ENCODE results near the gene DCN.

- no peak for TF ChIP-seq CTCF (IDR thresholded peaks at IDR 0.05)
- TF ChIP-seq ATF2 (CRISPR knock-in tag; IDR thresholded peaks at IDR 0.05; ENCODE audit: borderline replicate concordance, low read depth): no peak
- no peak for TF ChIP-seq ERG (CRISPR knock-in tag; IDR thresholded peaks at IDR 0.05)
- TF ChIP-seq STAT6 (CRISPR knock-in tag; conservative IDR thresholded peaks at IDR 0.05; ENCODE audit: low read depth): no peak
- no peak for TF ChIP-seq TEAD4 (CRISPR knock-in tag; IDR thresholded peaks at IDR 0.05)
- no peak for TF ChIP-seq ZNF232 (CRISPR knock-in tag; IDR thresholded peaks at IDR 0.05)
- TF ChIP-seq FOXP4 (CRISPR knock-in tag; IDR thresholded peaks at IDR 0.05): no peak
- no peak for TF ChIP-seq ZNF281 (CRISPR knock-in tag; IDR thresholded peaks at IDR 0.05)
- no peak for TF ChIP-seq CREB1 (CRISPR knock-in tag; IDR thresholded peaks at IDR 0.05)
- no peak for TF ChIP-seq ATF3 (CRISPR knock-in tag; conservative IDR thresholded peaks at IDR 0.05)
Observed at GRCh38 chr12:91127306-91127705, 55.3 kb downstream of the DCN start.

All from WTC11 (cell line).